GM18907 (cell line): ENCODE measurements around the gene HLF.

Experiments used
- ATAC-seq: cut with Tn5 transposase; IDR thresholded peaks from one replicate; pipeline ENCODE4 v1.9.1; 2021; ENCODE audit warnings: mild to moderate bottlenecking, moderate library complexity; ENCODE audit not compliant: unreplicated experiment

The HLF gene

GRCh38 chr17:55264645-55265298 is at the start of gene HLF:
Gene HLF, plus strand, starts transcription at chr17:55264960. Its CDS starts 525 bp downstream, at chr17:55265485.
- ATAC-seq: peak; percentile 91

GRCh38 chr17:55215711-55216110 is 49.0 kb upstream of the HLF start:
- ATAC-seq: no peak

GRCh38 chr17:55216888-55217287 is 47.9 kb upstream of the HLF start:
- no peak for ATAC-seq

GRCh38 chr17:55219459-55219858 is 45.3 kb upstream of the HLF start:
- ATAC-seq: no peak

GRCh38 chr17:55219934-55220333 is 44.8 kb upstream of the HLF start:
- no peak for ATAC-seq

- ATAC-seq: no peak
These were observed 41.2 kb upstream of the HLF start for GRCh38 chr17:55223524-55223923.

GRCh38 chr17:55224746-55225145 is 40.0 kb upstream of the HLF start:
- ATAC-seq: no peak

GRCh38 chr17:55225237-55225636 is 39.5 kb upstream of the HLF start:
- ATAC-seq: no peak

GRCh38 chr17:55228683-55229192 is 36.0 kb upstream of the HLF start:
- no peak for ATAC-seq

GRCh38 chr17:55229276-55229675 is 35.5 kb upstream of the HLF start:
- no peak for ATAC-seq

- ATAC-seq: no peak
These were observed 34.0 kb upstream of the HLF start for GRCh38 chr17:55230716-55231115.

- ATAC-seq: no peak
These were observed 30.9 kb upstream of the HLF start for GRCh38 chr17:55233840-55234239.

GRCh38 chr17:55236316-55236715 is 28.4 kb upstream of the HLF start:
- no peak for ATAC-seq

- no peak for ATAC-seq
These were observed 27.5 kb upstream of the HLF start for GRCh38 chr17:55237268-55237667.

GRCh38 chr17:55237841-55238178 is 26.9 kb upstream of the HLF start:
- ATAC-seq: peak; percentile 3

- ATAC-seq: peak; percentile 94
These were observed 26.4 kb upstream of the HLF start for GRCh38 chr17:55238179-55238930.

GRCh38 chr17:55238931-55239297 is 25.8 kb upstream of the HLF start:
- peak; percentile 31 for ATAC-seq

- ATAC-seq: no peak
These were observed 23.7 kb upstream of the HLF start for GRCh38 chr17:55241097-55241496.

- no peak for ATAC-seq
These were observed 22.3 kb upstream of the HLF start for GRCh38 chr17:55242476-55242875.

- no peak for ATAC-seq
These were observed 18.8 kb upstream of the HLF start for GRCh38 chr17:55245986-55246385.

- no peak for ATAC-seq
These were observed 18.2 kb upstream of the HLF start for GRCh38 chr17:55246583-55246982.

- ATAC-seq: no peak
These were observed 16.7 kb upstream of the HLF start for GRCh38 chr17:55248077-55248476.
